ENCODE data around the gene ERRFI1.
A peak's percentile ranks its signal among the peaks of the same experiment; 100 is the strongest.
"Not testable (repeated sequence)": the region's sequence is repeated elsewhere in the genome, so short reads cannot be mapped to it uniquely, and the experiment has no call there.

The ERRFI1 gene

GRCh38 chr1:8026153-8026975 lies at the start of gene ERRFI1:
Gene ERRFI1 (minus strand): TSS chr1:8026309. CDS start chr1:8015619, 10,690 bp downstream.
- peak; percentile 94 for DNase-seq

GRCh38 chr1:8075511-8076051 lies 49.5 kb upstream of the ERRFI1 start:
- DNase-seq: no peak

GRCh38 chr1:8073112-8073855 lies 47.2 kb upstream of the ERRFI1 start:
- DNase-seq: no peak

- DNase-seq: no peak
Observed at GRCh38 chr1:8070381-8070811, 44.3 kb upstream of the ERRFI1 start.

- DNase-seq: not testable (repeated sequence)
Observed at GRCh38 chr1:8069614-8070320, 43.7 kb upstream of the ERRFI1 start.

- DNase-seq: no peak
Observed at GRCh38 chr1:8065369-8065768, 39.3 kb upstream of the ERRFI1 start.

GRCh38 chr1:8063298-8064036 lies 37.4 kb upstream of the ERRFI1 start:
- DNase-seq: no peak

GRCh38 chr1:8062861-8063260 lies 36.8 kb upstream of the ERRFI1 start:
- no peak for DNase-seq

GRCh38 chr1:8061673-8062386 lies 35.7 kb upstream of the ERRFI1 start:
- no peak for DNase-seq

- DNase-seq: no peak
Observed at GRCh38 chr1:8061210-8061609, 35.1 kb upstream of the ERRFI1 start.

- no peak for DNase-seq
Observed at GRCh38 chr1:8059161-8059622, 33.1 kb upstream of the ERRFI1 start.

GRCh38 chr1:8057779-8058178 lies 31.7 kb upstream of the ERRFI1 start:
- not testable (repeated sequence) for DNase-seq

GRCh38 chr1:8055973-8056372 lies 29.9 kb upstream of the ERRFI1 start:
- no peak for DNase-seq

- no peak for DNase-seq
Observed at GRCh38 chr1:8053878-8054567, 27.9 kb upstream of the ERRFI1 start.

GRCh38 chr1:8051650-8052049 lies 25.5 kb upstream of the ERRFI1 start:
- no peak for DNase-seq

- DNase-seq: not testable (repeated sequence)
Observed at GRCh38 chr1:8049229-8049628, 23.1 kb upstream of the ERRFI1 start.

GRCh38 chr1:8047686-8048445 lies 21.8 kb upstream of the ERRFI1 start:
- no peak for DNase-seq

GRCh38 chr1:8047112-8047511 lies 21.0 kb upstream of the ERRFI1 start:
- no peak for DNase-seq

- DNase-seq: no peak
Observed at GRCh38 chr1:8046391-8046790, 20.3 kb upstream of the ERRFI1 start.

GRCh38 chr1:8043621-8044020 lies 17.5 kb upstream of the ERRFI1 start:
- no peak for DNase-seq
